ENCODE results near the gene COX8C.

COX8C gene

DNA sequence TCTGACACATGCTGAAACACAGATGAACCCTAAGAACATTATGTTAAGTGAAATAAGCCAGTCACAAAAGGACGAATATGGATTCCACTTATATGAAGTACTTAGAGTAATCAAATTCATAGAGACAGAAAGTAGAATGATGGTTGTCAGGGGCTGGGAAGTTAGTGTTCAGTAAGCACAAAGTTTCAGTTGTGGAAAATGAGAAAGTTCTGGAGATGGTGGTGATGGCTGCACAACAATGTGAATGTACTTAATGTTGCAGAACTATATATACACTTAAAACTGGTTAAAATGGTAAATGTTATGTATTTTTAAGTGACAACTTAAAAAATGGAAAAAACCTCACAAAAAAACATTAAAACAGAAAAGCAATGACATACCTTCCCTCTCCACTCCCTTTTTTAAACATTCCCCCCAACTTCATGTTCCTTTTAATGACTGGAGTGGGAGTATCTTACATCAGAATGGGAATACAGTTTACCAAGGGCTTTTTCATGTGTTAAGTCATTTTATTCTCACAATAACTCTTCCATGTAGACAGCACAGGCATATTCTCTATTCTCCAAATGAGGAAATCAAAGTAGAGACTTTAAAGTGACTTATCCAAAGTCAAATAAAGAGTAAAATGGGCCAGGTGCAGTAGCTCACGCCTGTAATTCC is 38.2 kb upstream of the COX8C start:
- Histone ChIP-seq H3K79me2 (ENCODE audit: insufficient read depth, low read length) (peaks cover 38% of the 10 kb centered on the region), H3K4me1 (ENCODE audit: insufficient read depth, low read length, severe bottlenecking) (no peaks in the 10 kb centered on the region), H4K20me1 (ENCODE audit: insufficient read depth, low read length) (no peaks in the 10 kb centered on the region; the same call in 1 of the 2 replicates), H3K4me3 (ENCODE audit: low read depth, low read length, poor library complexity, severe bottlenecking) (no peak overlapping the region), H2AFZ (ENCODE audit: low read length) (no peak overlapping the region), H3F3A (ENCODE audit: insufficient read depth, low read length) (no peaks in the 10 kb centered on the region), H3K36me3 (ENCODE audit: insufficient read depth, low read length) (no peaks in the 10 kb centered on the region), H3K27ac (ENCODE audit: low read depth, low read length, poor library complexity, severe bottlenecking) (no peak overlapping the region), H3K9me3 (ENCODE audit: low read length) (no peaks in the 10 kb centered on the region), H3K9ac (ENCODE audit: low read length) (no peak overlapping the region), H3K4me2 (ENCODE audit: low read length) (no peak overlapping the region), H3K9me2 (ENCODE audit: low read depth, low read length) (no peaks in the 10 kb centered on the region), H3K27me3 (ENCODE audit: insufficient read depth, low read length) (no peaks in the 10 kb centered on the region)
- TF ChIP-seq, protein P1, sequence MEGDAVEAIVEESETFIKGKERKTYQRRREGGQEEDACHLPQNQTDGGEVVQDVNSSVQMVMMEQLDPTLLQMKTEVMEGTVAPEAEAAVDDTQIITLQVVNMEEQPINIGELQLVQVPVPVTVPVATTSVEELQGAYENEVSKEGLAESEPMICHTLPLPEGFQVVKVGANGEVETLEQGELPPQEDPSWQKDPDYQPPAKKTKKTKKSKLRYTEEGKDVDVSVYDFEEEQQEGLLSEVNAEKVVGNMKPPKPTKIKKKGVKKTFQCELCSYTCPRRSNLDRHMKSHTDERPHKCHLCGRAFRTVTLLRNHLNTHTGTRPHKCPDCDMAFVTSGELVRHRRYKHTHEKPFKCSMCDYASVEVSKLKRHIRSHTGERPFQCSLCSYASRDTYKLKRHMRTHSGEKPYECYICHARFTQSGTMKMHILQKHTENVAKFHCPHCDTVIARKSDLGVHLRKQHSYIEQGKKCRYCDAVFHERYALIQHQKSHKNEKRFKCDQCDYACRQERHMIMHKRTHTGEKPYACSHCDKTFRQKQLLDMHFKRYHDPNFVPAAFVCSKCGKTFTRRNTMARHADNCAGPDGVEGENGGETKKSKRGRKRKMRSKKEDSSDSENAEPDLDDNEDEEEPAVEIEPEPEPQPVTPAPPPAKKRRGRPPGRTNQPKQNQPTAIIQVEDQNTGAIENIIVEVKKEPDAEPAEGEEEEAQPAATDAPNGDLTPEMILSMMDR (IDR thresholded peaks at IDR 0.05; ENCODE audit: low read length), result no peak
- TF ChIP-seq EZH2 (IDR thresholded peaks at IDR 0.05; ENCODE audit: borderline replicate concordance, low read length), result no peak

DNA sequence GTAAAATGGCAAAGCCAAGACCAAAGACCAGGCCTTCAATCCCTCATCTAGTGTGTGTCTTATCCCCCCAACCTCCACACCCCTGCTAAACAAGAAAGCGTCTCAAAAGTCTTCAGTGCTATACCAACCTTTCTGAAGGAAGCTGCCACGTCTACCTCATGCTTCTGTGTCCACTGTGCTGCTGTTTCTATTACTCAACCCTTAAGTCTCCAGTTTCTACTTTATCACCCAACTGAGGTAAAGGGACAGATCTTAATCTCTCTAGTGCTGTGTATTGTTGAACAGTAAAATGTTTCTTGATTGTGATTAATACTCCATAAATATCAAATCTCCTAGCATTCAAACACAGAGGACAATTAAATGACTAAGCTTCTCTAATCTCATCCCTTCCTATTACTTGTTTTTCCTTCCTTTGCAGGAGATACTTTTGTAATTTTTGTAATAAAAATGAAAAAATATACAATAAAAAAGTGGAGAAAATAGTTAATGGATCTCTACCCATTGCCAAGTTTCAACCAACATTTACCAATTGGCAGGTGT is 37.5 kb upstream of the COX8C start:
- Histone ChIP-seq H3K9me2 (ENCODE audit: low read depth, low read length) (no peaks in the 10 kb centered on the region), H3K4me1 (ENCODE audit: insufficient read depth, low read length, severe bottlenecking) (no peaks in the 10 kb centered on the region), H3K9ac (ENCODE audit: low read length) (no peak overlapping the region), H2AFZ (ENCODE audit: low read length) (no peak overlapping the region), H3K27me3 (ENCODE audit: insufficient read depth, low read length) (no peaks in the 10 kb centered on the region), H3K79me2 (ENCODE audit: insufficient read depth, low read length) (peaks cover 44% of the 10 kb centered on the region), H3K4me3 (ENCODE audit: low read depth, low read length, poor library complexity, severe bottlenecking) (no peak overlapping the region), H4K20me1 (ENCODE audit: insufficient read depth, low read length) (no peaks in the 10 kb centered on the region), H3K9me3 (ENCODE audit: low read length) (no peaks in the 10 kb centered on the region), H3K4me2 (ENCODE audit: low read length) (no peak overlapping the region), H3K27ac (ENCODE audit: low read depth, low read length, poor library complexity, severe bottlenecking) (no peak overlapping the region), H3K36me3 (ENCODE audit: insufficient read depth, low read length) (no peaks in the 10 kb centered on the region), H3F3A (ENCODE audit: insufficient read depth, low read length) (no peaks in the 10 kb centered on the region)
- TF ChIP-seq, protein P1 (IDR thresholded peaks at IDR 0.05; ENCODE audit: low read length), result no peak
- no peak for TF ChIP-seq EZH2 (IDR thresholded peaks at IDR 0.05; ENCODE audit: borderline replicate concordance, low read length)

DNA sequence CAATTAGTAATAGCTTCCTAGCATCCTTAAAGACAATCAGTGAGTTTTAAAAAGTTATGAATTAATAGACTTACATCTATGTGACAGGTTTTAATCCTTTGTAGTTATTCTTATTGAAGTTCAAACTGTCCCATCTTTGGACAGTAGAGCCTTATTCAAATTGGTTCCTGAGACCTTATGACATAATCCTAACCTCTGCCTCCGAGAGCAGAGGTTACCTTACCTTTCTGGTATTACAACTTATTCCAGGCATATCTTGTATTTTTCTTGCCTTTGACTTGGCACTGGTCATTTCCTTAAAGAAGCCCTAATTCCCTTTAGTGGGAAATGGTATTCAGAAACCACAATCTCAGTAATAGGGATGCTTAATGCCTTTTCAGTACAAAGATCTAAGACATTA is 35.9 kb upstream of the COX8C start:
- no peaks in the 10 kb centered on the region for H4K20me1 ChIP-seq (ENCODE audit: insufficient read depth, low read length)
- no peaks in the 10 kb centered on the region for H3K4me1 ChIP-seq (ENCODE audit: insufficient read depth, low read length, severe bottlenecking)
- H3K9ac ChIP-seq (ENCODE audit: low read length), result no peak overlapping the region
- H3F3A ChIP-seq (ENCODE audit: insufficient read depth, low read length), result no peaks in the 10 kb centered on the region
- H3K4me2 ChIP-seq (ENCODE audit: low read length), result no peak overlapping the region
- H3K27ac ChIP-seq (ENCODE audit: low read depth, low read length, poor library complexity, severe bottlenecking), result no peak overlapping the region
- TF ChIP-seq, protein P1 (IDR thresholded peaks at IDR 0.05; ENCODE audit: low read length), result no peak
- no peak overlapping the region for H2AFZ ChIP-seq (ENCODE audit: low read length)
- 0 out of 2 replicates have a peak, but pooled peaks cover 3% of the 10 kb centered on the region for H3K9me3 ChIP-seq (ENCODE audit: low read length)
- H3K79me2 ChIP-seq (ENCODE audit: insufficient read depth, low read length), result peaks cover 44% of the 10 kb centered on the region
- H3K4me3 ChIP-seq (ENCODE audit: low read depth, low read length, poor library complexity, severe bottlenecking), result no peak overlapping the region
- peaks cover 5% of the 10 kb centered on the region; the same call in 1 of the 2 replicates for H3K36me3 ChIP-seq (ENCODE audit: insufficient read depth, low read length)
- H3K9me2 ChIP-seq (ENCODE audit: low read depth, low read length), result no peaks in the 10 kb centered on the region
- no peaks in the 10 kb centered on the region for H3K27me3 ChIP-seq (ENCODE audit: insufficient read depth, low read length)

Data from OCI-LY1 (cell line).